GM12878 (cell line): ENCODE measurements around the gene PSRC1. TPM values are rescaled to one million over a fixed set of nuclear protein-coding genes. Genes with fewer than 3 reads are reported as not detected.

Source experiments
- ATAC-seq: fragments of 200-7000 bp; cut with Tn5 transposase; 3 replicates; pipeline ENCODE4 v1.9.1; 2020; ENCODE audit warnings: mild to moderate bottlenecking, moderate library complexity
- BruUV-seq: library from RNA; stranded (reverse); fragments of 400-500 nt; replicated peaks from 2 replicates; lab custom pipeline; 2021; lab: Mats Ljungman, UMichigan
- CTCF ChIA-PET: fragments of 300-600 bp; sonication (Branson Sonifier 250); formaldehyde crosslinking; extraction: SDS; loops from one replicate; lab custom pipeline; 2021; ENCODE audit warnings: inconsistent platforms; lab: Yijun Ruan, JAX
- POLR2A ChIA-PET: fragments of 350-600 bp; formaldehyde crosslinking; extraction: SDS; loops from one replicate; lab custom pipeline; 2021; ENCODE audit warnings: inconsistent platforms; lab: Charles Lee
- RAD21 ChIA-PET: fragments of 300-600 bp; sonication (Branson Sonifier 250); formaldehyde crosslinking; loops from one replicate; lab custom pipeline; 2023; ENCODE audit warnings: antibody characterized with exemption; ENCODE audit not compliant: unreplicated experiment; lab: Charles Lee
- SMC1A ChIA-PET: fragments of 300-600 bp; sonication (Branson Sonifier 250); formaldehyde crosslinking; loops from one replicate; lab custom pipeline; 2023; ENCODE audit not compliant: unreplicated experiment, uncharacterized antibody; lab: Charles Lee
- DNase-seq: peaks from one replicate; pipeline ENCODE4 v3.0.0-alpha.2; 2011; ENCODE audit warnings: low read depth, low spot score
- FAIRE-seq: peaks from 3 replicates; lab custom pipeline; 2011; peaks lifted over from hg19 to GRCh38; lab: Jason Lieb, UNC
- H2AFZ ChIP-seq: 2 replicates; pipeline ENCODE4 v1.6.0; 2011; ENCODE audit warnings: low read depth, low read length, control low read depth; ENCODE audit not compliant: control insufficient read depth
- H3K27ac ChIP-seq: 2 replicates; pipeline ENCODE4 v1.5.1; 2011; ENCODE audit warnings: control low read depth; ENCODE audit not compliant: control insufficient read depth, insufficient read depth
- H3K27me3 ChIP-seq, 2 experiments: replicated peaks in 1 of 2; 2 replicates each; pipeline versions ENCODE4 v1.6.0 to v1.6.1; 2011; ENCODE audit warnings: low read length in 1 of 2; ENCODE audit not compliant: control insufficient read depth in 2 of 2, insufficient read depth in 2 of 2
- H3K36me3 ChIP-seq, 2 experiments: 2 replicates each; pipeline ENCODE4 v1.5.1; 2011; ENCODE audit warnings: low read length in 1 of 2; ENCODE audit not compliant: control insufficient read depth in 2 of 2, insufficient read depth in 2 of 2
- H3K4me1 ChIP-seq: 2 replicates; pipeline ENCODE4 v1.6.1; 2011; ENCODE audit warnings: mild to moderate bottlenecking, low read length, moderate library complexity, mixed read lengths; ENCODE audit not compliant: control insufficient read depth, insufficient read depth
- H3K4me2 ChIP-seq: 2 replicates; pipeline ENCODE4 v1.6.0; 2011; ENCODE audit warnings: control low read depth; ENCODE audit not compliant: control insufficient read depth, insufficient read depth
- H3K4me3 ChIP-seq: fragments of 200-600 bp; sonication (generic); 2 replicates; pipeline ENCODE4 v1.5.1; 2016
- H3K79me2 ChIP-seq: 2 replicates; pipeline ENCODE4 v1.6.0; 2011; ENCODE audit warnings: low read length; ENCODE audit not compliant: control insufficient read depth, insufficient read depth
- H3K9ac ChIP-seq: 2 replicates; pipeline ENCODE4 v1.8.0; 2011; ENCODE audit warnings: low read length, control low read depth, mixed read lengths; ENCODE audit not compliant: control insufficient read depth, insufficient read depth
- H3K9me3 ChIP-seq: replicated peaks from 3 replicates; pipeline ENCODE4 v1.5.1; 2011; ENCODE audit warnings: mild to moderate bottlenecking, low read length; ENCODE audit not compliant: control insufficient read depth, insufficient read depth
- H4K20me1 ChIP-seq: 2 replicates; pipeline ENCODE4 v1.6.0; 2011; ENCODE audit not compliant: control insufficient read depth, insufficient read depth
- ASH2L ChIP-seq: fragments of 300-600, 200-600 bp; sonication (generic); IDR thresholded peaks from 2 replicates; pipeline ENCODE4 v1.6.1; 2017; ENCODE audit warnings: low read depth, mild to moderate bottlenecking, borderline replicate concordance
- CEBPB ChIP-seq, 2 experiments: fragments of 150-350 bp in 1 of 2; IDR thresholded peaks; 2 replicates each; pipeline ENCODE4 v1.6.1; 2012 to 2014; ENCODE audit warnings: low read depth in 2 of 2, low read length in 2 of 2, borderline replicate concordance in 1 of 2, inconsistent platforms in 1 of 2
- JUND ChIP-seq: IDR thresholded peaks from 2 replicates; pipeline ENCODE4 v1.6.1; 2012; ENCODE audit warnings: low read depth, mild to moderate bottlenecking, low read length, improper control_type of control experiment, moderate library complexity
- NFIC ChIP-seq: IDR thresholded peaks from 2 replicates; pipeline ENCODE4 v1.6.1; 2012; ENCODE audit warnings: low read depth, mild to moderate bottlenecking, inconsistent platforms, low read length, moderate library complexity
- NFYB ChIP-seq: IDR thresholded peaks from 2 replicates; pipeline ENCODE4 v1.6.1; 2011; ENCODE audit warnings: low read depth, mild to moderate bottlenecking, low read length, improper control_type of control experiment, moderate library complexity; ENCODE audit not compliant: insufficient read depth
- NR2C1 ChIP-seq: fragments of 450-650 bp; IDR thresholded peaks from 2 replicates; pipeline ENCODE4 v1.6.1; 2017; ENCODE audit warnings: antibody characterized with exemption, mild to moderate bottlenecking, moderate library complexity
- SMAD5 ChIP-seq: IDR thresholded peaks from 2 replicates; pipeline ENCODE4 v1.6.1; 2016; ENCODE audit warnings: antibody characterized with exemption, low read depth
- TAF1 ChIP-seq: IDR thresholded peaks from 2 replicates; pipeline ENCODE4 v1.6.1; 2011; ENCODE audit warnings: mild to moderate bottlenecking, low read depth, low read length, borderline replicate concordance
- ZBED1 ChIP-seq: IDR thresholded peaks from 2 replicates; pipeline ENCODE4 v1.6.1; 2016; ENCODE audit warnings: borderline replicate concordance
- ZNF217 ChIP-seq: fragments of 450-650 bp; IDR thresholded peaks from 2 replicates; pipeline ENCODE4 v1.6.1; 2017; ENCODE audit warnings: antibody characterized with exemption, mild to moderate bottlenecking
- ZNF24 ChIP-seq: fragments of 450-650 bp; IDR thresholded peaks from 2 replicates; pipeline ENCODE4 v1.6.1; 2017; ENCODE audit warnings: antibody characterized with exemption, mild to moderate bottlenecking
- ZSCAN29 ChIP-seq: fragments of 450-650 bp; IDR thresholded peaks from 2 replicates; pipeline ENCODE4 v1.6.1; 2017; ENCODE audit warnings: mild to moderate bottlenecking, moderate library complexity
- WGBS: methylation state at CpG from one replicate; pipeline ENCODE4 v1.1.6; 2016; ENCODE audit warnings: low lambda C conversion rate; ENCODE audit not compliant: insufficient replicate concordance, insufficient coverage; ENCODE audit errors: missing lambda C conversion rate; 5-methylcytosine and 5-hydroxymethylcytosine counted together
- in situ Hi-C: fragments of 300-500 bp; cut with MboI; formaldehyde crosslinking; loops from 9 replicates; pipeline ENCODE4 v1.14.3; 2018; ENCODE audit warnings: mixed read lengths
- intact Hi-C: fragments of 100-400 bp; cut with micrococcal nuclease; formaldehyde crosslinking; loops from one replicate; pipeline ENCODE4 v1.14.2; 2022; ENCODE audit not compliant: unreplicated experiment
- polyA plus RNA-seq, 11 experiments: library from polyadenylated mRNA; depleted of rRNA in 4 of 11; unstranded in 6 of 11; stranded (reverse) in 5 of 11; fragments of >200 nt; fragmentation: Nextera tagmentation in 4 of 11; fragmentation: Illumina TruSeq in 1 of 11; extraction: Ambion mirVana in 4 of 11; extraction: Trizol in 1 of 11; gene quantifications; 1 replicate in 1 of 11; 2 replicates in 10 of 11; pipeline versions ENCODE4 v1.2.1 to v1.2.3, GENCODE V29; 2011 to 2016; ENCODE audit warnings: inconsistent platforms in 2 of 11, missing spikeins in 2 of 11, low read depth in 1 of 11
- total RNA-seq, 4 experiments: library from RNA; depleted of rRNA in 3 of 4; stranded (reverse); fragments of >200 nt in 3 of 4; fragmentation: Illumina TruSeq in 1 of 4; extraction: Trizol in 1 of 4; gene quantifications; 2 replicates each; pipeline versions ENCODE4 v1.2.1 to v1.2.3, GENCODE V29; 2013 to 2021
- TF ChIP-seq, protein P1 (sequence below): fragments of 450-650 bp; IDR thresholded peaks from 2 replicates; pipeline ENCODE4 v1.6.1; 2017; ENCODE audit warnings: mild to moderate bottlenecking, low read depth, inconsistent platforms; ENCODE audit not compliant: poor library complexity, severe bottlenecking
- TF ChIP-seq, protein P2 (sequence below): IDR thresholded peaks from 2 replicates; pipeline ENCODE4 v1.6.1; 2011; ENCODE audit warnings: low read depth, low read length, improper control_type of control experiment, borderline replicate concordance
- TF ChIP-seq, protein P3 (sequence below): fragments of 450-650 bp; IDR thresholded peaks from 2 replicates; pipeline ENCODE4 v1.6.1; 2017; ENCODE audit warnings: antibody characterized with exemption, mild to moderate bottlenecking, moderate library complexity
- TF ChIP-seq, protein P4 (sequence below): fragments of 450-650 bp; IDR thresholded peaks from 2 replicates; pipeline ENCODE4 v1.6.1; 2016; ENCODE audit warnings: mild to moderate bottlenecking

Gene PSRC1
- total and polyA plus RNA-seq, 10 of the 15 experiments (the other 5 are each of a cell fraction or from before 2014, with no cell fraction given), result 1.2 to 11.8 (median 4.9) TPM

DNA sequence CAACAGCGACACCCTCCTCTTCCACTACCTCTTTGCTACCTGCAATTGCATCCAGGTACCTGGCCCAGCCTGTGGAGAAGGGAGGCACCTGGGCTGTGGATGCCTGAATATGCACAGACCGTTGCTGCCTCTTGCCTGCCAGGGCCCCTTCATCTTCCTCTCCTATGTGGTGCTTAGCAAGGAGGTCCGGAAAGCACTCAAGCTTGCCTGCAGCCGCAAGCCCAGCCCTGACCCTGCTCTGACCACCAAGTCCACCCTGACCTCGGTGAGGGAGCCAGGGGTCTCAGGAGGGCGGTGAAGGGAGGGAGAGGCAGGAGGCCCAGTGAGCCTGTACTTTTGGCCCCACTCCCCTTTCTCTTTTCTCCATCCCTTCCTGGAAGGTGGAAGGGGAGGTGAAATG lies 11.5 kb downstream of the PSRC1 start:
- H3K4me1 ChIP-seq, result no peaks in the 10 kb centered on the region
- DNase-seq (no peak), FAIRE-seq (no peak), ATAC-seq (no peak)
- no peak overlapping the region for H3K27ac ChIP-seq
- POLR2A ChIA-PET, result no interaction called here
- no peaks in the 10 kb centered on the region for H3K36me3 ChIP-seq
- H3K79me2 ChIP-seq, result no peaks in the 10 kb centered on the region
- peaks cover 0 to 1% of the 10 kb centered on the region in 2 experiments; a peak in 1 of 4 replicates for H3K27me3 ChIP-seq
- no peaks in the 10 kb centered on the region for H4K20me1 ChIP-seq
- SMC1A ChIA-PET, result no interaction called here
- 13% methylated on average over 6 of the region's 6 CpGs for WGBS
- BruUV-seq, result no TSS peak
- in situ Hi-C loops (no loop called here), intact Hi-C loops (no loop called here)
- no peak overlapping the region for H3K4me3 ChIP-seq
- H2AFZ ChIP-seq, result no peak overlapping the region
- H3K4me2 ChIP-seq, result no peak overlapping the region
- no peak overlapping the region for H3K9ac ChIP-seq
- RAD21 ChIA-PET, result no interaction called here
- CTCF ChIA-PET, result interaction anchor here (0.6 kb wide), 1 partner anchor 79 kb away, joined by 3 read pairs; no protein-coding TSS in a partner anchor
- H3K9me3 ChIP-seq, result no peaks in the 10 kb centered on the region
- TF ChIP-seq CEBPB (IDR thresholded peaks at IDR 0.05; ENCODE audit: borderline replicate concordance in 1 of 2, low read depth in 2 of 2, low read length in 2 of 2) (no peak), ZNF24 (no peak), ASH2L (no peak), ZBED1 (no peak), NFIC (no peak), NR2C1 (no peak), ZNF217 (no peak), NFYB (no peak), ZSCAN29 (no peak), JUND (no peak), TAF1 (no peak), SMAD5 (no peak)
- TF ChIP-seq, protein P1, sequence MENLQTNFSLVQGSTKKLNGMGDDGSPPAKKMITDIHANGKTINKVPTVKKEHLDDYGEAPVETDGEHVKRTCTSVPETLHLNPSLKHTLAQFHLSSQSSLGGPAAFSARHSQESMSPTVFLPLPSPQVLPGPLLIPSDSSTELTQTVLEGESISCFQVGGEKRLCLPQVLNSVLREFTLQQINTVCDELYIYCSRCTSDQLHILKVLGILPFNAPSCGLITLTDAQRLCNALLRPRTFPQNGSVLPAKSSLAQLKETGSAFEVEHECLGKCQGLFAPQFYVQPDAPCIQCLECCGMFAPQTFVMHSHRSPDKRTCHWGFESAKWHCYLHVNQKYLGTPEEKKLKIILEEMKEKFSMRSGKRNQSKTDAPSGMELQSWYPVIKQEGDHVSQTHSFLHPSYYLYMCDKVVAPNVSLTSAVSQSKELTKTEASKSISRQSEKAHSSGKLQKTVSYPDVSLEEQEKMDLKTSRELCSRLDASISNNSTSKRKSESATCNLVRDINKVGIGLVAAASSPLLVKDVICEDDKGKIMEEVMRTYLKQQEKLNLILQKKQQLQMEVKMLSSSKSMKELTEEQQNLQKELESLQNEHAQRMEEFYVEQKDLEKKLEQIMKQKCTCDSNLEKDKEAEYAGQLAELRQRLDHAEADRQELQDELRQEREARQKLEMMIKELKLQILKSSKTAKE, result no peak
- TF ChIP-seq, protein P2, sequence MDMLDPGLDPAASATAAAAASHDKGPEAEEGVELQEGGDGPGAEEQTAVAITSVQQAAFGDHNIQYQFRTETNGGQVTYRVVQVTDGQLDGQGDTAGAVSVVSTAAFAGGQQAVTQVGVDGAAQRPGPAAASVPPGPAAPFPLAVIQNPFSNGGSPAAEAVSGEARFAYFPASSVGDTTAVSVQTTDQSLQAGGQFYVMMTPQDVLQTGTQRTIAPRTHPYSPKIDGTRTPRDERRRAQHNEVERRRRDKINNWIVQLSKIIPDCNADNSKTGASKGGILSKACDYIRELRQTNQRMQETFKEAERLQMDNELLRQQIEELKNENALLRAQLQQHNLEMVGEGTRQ, result no peak
- TF ChIP-seq, protein P3, sequence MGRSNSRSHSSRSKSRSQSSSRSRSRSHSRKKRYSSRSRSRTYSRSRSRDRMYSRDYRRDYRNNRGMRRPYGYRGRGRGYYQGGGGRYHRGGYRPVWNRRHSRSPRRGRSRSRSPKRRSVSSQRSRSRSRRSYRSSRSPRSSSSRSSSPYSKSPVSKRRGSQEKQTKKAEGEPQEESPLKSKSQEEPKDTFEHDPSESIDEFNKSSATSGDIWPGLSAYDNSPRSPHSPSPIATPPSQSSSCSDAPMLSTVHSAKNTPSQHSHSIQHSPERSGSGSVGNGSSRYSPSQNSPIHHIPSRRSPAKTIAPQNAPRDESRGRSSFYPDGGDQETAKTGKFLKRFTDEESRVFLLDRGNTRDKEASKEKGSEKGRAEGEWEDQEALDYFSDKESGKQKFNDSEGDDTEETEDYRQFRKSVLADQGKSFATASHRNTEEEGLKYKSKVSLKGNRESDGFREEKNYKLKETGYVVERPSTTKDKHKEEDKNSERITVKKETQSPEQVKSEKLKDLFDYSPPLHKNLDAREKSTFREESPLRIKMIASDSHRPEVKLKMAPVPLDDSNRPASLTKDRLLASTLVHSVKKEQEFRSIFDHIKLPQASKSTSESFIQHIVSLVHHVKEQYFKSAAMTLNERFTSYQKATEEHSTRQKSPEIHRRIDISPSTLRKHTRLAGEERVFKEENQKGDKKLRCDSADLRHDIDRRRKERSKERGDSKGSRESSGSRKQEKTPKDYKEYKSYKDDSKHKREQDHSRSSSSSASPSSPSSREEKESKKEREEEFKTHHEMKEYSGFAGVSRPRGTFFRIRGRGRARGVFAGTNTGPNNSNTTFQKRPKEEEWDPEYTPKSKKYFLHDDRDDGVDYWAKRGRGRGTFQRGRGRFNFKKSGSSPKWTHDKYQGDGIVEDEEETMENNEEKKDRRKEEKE, result no peak
- TF ChIP-seq, protein P4, sequence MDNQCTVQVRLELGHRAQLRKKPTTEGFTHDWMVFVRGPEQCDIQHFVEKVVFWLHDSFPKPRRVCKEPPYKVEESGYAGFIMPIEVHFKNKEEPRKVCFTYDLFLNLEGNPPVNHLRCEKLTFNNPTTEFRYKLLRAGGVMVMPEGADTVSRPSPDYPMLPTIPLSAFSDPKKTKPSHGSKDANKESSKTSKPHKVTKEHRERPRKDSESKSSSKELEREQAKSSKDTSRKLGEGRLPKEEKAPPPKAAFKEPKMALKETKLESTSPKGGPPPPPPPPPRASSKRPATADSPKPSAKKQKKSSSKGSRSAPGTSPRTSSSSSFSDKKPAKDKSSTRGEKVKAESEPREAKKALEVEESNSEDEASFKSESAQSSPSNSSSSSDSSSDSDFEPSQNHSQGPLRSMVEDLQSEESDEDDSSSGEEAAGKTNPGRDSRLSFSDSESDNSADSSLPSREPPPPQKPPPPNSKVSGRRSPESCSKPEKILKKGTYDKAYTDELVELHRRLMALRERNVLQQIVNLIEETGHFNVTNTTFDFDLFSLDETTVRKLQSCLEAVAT, result no peak
